ENCODE data around the gene TNFAIP8L2. TPM values are rescaled to one million over a fixed set of nuclear protein-coding genes. Genes with fewer than 3 reads are reported as not detected.
A peak's percentile ranks its signal among the peaks of the same experiment; 100 is the strongest.

The TNFAIP8L2 gene
- 1 to 10 TPM; 2.0 to 5.2 (median 4.2) TPM for total RNA-seq

GRCh38 chr1:151156515-151156819 lies at the start of gene TNFAIP8L2:
TNFAIP8L2 (plus strand) TSS chr1:151156649; CDS start chr1:151158698, 2,049 bp downstream.
- 31 to 48% methylated on average over 4 of the region's 4 CpGs for WGBS, 2 donors (ENCODE audit: low coverage in 1 of 2)
- in situ Hi-C loops (cut with MboI; ENCODE audit: low pct_ligation_motif_present in 1 of 4, low pct_unique_long_range_greater_than_20kb in 1 of 4, low sequenced_read_pairs in 3 of 4) (loop anchor here in 3 of 4 donors (5.0 to 25.0 kb wide), 5 partner anchors 59 to 142 kb away; partner anchors contain the start of genes BNIPL (in 1 of the 3) and C1orf56 (in 1 of the 3)), intact Hi-C loops (cut with DNase I; ENCODE audit: low total_unique reads) (loop anchor here (5.0 to 10.0 kb wide), 2 partner anchors 52 to 339 kb away; no protein-coding TSS in a partner anchor)
- H3K36me3 ChIP-seq = peaks cover 0 to 9% (median 5%) of the 10 kb centered on the region in 4 donors
- H3K4me1 ChIP-seq = peaks cover 0 to 9% (median 0%) of the 10 kb centered on the region in 4 donors
- H3K27ac ChIP-seq = peak within 1 kb of the TSS; percentile 47 to 63 (median 56)
- peak within 1 kb of the TSS in 3 of 4 donors; percentile 4 to 33 (median 12) for H3K4me3 ChIP-seq
- H3K9me3 ChIP-seq = no peaks in the 10 kb centered on the region
- TF ChIP-seq POLR2AphosphoS5 (IDR thresholded peaks at IDR 0.05) (no peak), POLR2A (IDR thresholded peaks at IDR 0.05) (no peak), CTCF (IDR thresholded peaks at IDR 0.05) (no peak), EP300 (IDR thresholded peaks at IDR 0.05; ENCODE audit: low read depth) (no peak)
- H3K27me3 ChIP-seq = no peaks in the 10 kb centered on the region
- DNase-seq = peak; percentile 74

GRCh38 chr1:151106894-151107293 lies 49.6 kb upstream of the TNFAIP8L2 start:
- H3K9me3 ChIP-seq = no peaks in the 10 kb centered on the region
- TF ChIP-seq POLR2AphosphoS5 (IDR thresholded peaks at IDR 0.05) (no peak), CTCF (IDR thresholded peaks at IDR 0.05) (no peak), POLR2A (IDR thresholded peaks at IDR 0.05) (no peak), EP300 (IDR thresholded peaks at IDR 0.05; ENCODE audit: low read depth) (no peak)
- H3K36me3 ChIP-seq = peaks cover 0 to 17% (median 6%) of the 10 kb centered on the region in 4 donors
- 73% methylated on average over 2 of the region's 2 CpGs for WGBS, 2 donors (ENCODE audit: low coverage in 1 of 2)
- no peak overlapping the region for H3K27ac ChIP-seq
- intact Hi-C loops (cut with DNase I; ENCODE audit: low total_unique reads) = loop anchor here (10.0 kb wide), 1 partner anchor 48 kb away; the partner anchor contains the start of gene TNFAIP8L2
- in situ Hi-C loops (cut with MboI; ENCODE audit: low pct_ligation_motif_present in 1 of 4, low pct_unique_long_range_greater_than_20kb in 1 of 4, low sequenced_read_pairs in 3 of 4) = no loop called here
- no peak overlapping the region for H3K4me3 ChIP-seq
- H3K4me1 ChIP-seq = no peaks in the 10 kb centered on the region
- no peaks in the 10 kb centered on the region for H3K27me3 ChIP-seq
- no peak for DNase-seq

- no peak for DNase-seq
- intact Hi-C loops (cut with DNase I; ENCODE audit: low total_unique reads) (loop anchor here (10.0 kb wide), 1 partner anchor 46 kb away; the partner anchor contains the start of gene TNFAIP8L2), in situ Hi-C loops (cut with MboI; ENCODE audit: low pct_ligation_motif_present in 1 of 4, low pct_unique_long_range_greater_than_20kb in 1 of 4, low sequenced_read_pairs in 3 of 4) (no loop called here)
- no peaks in the 10 kb centered on the region for H3K27me3 ChIP-seq
- no peaks in the 10 kb centered on the region for H3K4me1 ChIP-seq
- 94% methylated on average over 5 of the region's 5 CpGs; no CpG with 5 or more reads in 1 of the 2 donors for whole genome bisulfite sequencing, 2 donors (ENCODE audit: low coverage in 1 of 2)
- no peak overlapping the region for H3K4me3 ChIP-seq
- no peaks in the 10 kb centered on the region for H3K9me3 ChIP-seq
- TF ChIP-seq CTCF (IDR thresholded peaks at IDR 0.05) (no peak), EP300 (IDR thresholded peaks at IDR 0.05; ENCODE audit: low read depth) (no peak), POLR2AphosphoS5 (IDR thresholded peaks at IDR 0.05) (no peak), POLR2A (IDR thresholded peaks at IDR 0.05) (no peak)
- H3K27ac ChIP-seq = no peak overlapping the region
- peaks cover 0 to 17% (median 6%) of the 10 kb centered on the region in 4 donors for H3K36me3 ChIP-seq
Observed at GRCh38 chr1:151108331-151108730, 48.1 kb upstream of the TNFAIP8L2 start.

GRCh38 chr1:151113877-151114276 lies 42.6 kb upstream of the TNFAIP8L2 start:
- intact Hi-C loops (cut with DNase I; ENCODE audit: low total_unique reads) = no loop called here
- Histone ChIP-seq H3K27ac (no peak overlapping the region), H3K4me3 (no peak overlapping the region), H3K9me3 (no peaks in the 10 kb centered on the region), H3K36me3 (peaks cover 0 to 12% (median 4%) of the 10 kb centered on the region in 4 donors), H3K27me3 (no peaks in the 10 kb centered on the region), H3K4me1 (no peaks in the 10 kb centered on the region)
- no peak for TF ChIP-seq POLR2AphosphoS5 (IDR thresholded peaks at IDR 0.05)
- no peak for TF ChIP-seq POLR2A (IDR thresholded peaks at IDR 0.05)
- TF ChIP-seq CTCF (IDR thresholded peaks at IDR 0.05) = no peak
- no peak for TF ChIP-seq EP300 (IDR thresholded peaks at IDR 0.05; ENCODE audit: low read depth)
- DNase-seq = no peak
- in situ Hi-C loops (cut with MboI; ENCODE audit: low pct_ligation_motif_present in 1 of 4, low pct_unique_long_range_greater_than_20kb in 1 of 4, low sequenced_read_pairs in 3 of 4) = no loop called here
- WGBS, 2 donors (ENCODE audit: low coverage in 1 of 2) = 97% methylated on average over 5 of the region's 5 CpGs; no CpG with 5 or more reads in 1 of the 2 donors

Measured in transverse colon (tissue), 4 donors.